ENCODE data around the gene SARS2.

The SARS2 gene

DNA sequence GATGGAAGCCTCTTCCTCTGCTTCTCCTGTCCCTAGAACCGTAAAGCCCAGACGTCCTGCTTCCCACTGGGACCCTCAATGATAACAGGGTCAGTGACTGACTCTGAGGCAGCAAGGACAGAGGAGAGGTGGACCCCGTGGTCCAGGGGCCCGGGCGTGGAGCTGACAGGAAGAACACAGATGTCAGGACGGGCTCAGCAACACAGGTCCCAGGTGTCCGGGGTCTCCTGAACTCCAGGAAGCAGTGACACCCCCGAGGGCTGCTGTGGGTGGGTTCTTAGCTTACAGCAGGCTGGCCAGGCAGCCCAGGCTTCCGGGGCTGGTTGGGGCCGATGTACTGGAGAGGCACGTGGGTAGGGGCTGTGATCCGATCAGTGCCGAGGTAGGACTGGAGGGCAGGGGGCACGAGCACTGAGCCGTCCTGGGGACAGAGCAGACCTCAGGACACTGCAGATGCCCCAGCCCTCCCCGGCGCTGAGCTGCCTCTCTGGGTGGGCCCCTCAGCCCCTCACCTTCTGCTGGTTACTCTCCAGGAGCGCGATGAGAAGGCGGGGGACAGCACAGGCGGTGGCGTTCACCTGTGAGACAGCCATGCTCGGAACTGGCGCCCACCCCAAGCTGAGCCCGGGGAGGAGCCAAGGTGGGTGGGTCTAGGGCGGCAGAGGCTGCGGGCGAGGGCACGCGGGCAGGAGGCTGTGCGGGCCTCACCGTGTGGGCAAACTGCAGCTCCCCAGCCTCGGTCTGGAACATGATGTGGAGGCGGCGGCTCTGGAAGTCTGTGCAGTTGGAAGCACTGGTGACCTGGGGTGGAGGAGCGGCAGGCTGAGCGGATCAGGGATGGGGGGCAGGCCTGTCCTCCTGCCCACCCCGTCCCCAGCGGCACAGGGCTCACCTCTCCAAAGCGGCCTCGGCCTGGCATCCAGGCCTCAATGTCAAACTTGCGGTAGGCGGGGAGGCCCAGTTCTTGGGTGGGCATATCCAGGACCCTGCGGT is 14.9 kb downstream of the SARS2 start:
- no peak for DNase-seq

GRCh38 chr19:38913958-38914357 is 16.6 kb downstream of the SARS2 start:
- DNase-seq, result no peak

GRCh38 chr19:38912600-38913514 is 17.7 kb downstream of the SARS2 start:
- no peak for DNase-seq

- no peak for DNase-seq
These were observed 19.1 kb downstream of the SARS2 start for GRCh38 chr19:38911388-38912001.

DNA sequence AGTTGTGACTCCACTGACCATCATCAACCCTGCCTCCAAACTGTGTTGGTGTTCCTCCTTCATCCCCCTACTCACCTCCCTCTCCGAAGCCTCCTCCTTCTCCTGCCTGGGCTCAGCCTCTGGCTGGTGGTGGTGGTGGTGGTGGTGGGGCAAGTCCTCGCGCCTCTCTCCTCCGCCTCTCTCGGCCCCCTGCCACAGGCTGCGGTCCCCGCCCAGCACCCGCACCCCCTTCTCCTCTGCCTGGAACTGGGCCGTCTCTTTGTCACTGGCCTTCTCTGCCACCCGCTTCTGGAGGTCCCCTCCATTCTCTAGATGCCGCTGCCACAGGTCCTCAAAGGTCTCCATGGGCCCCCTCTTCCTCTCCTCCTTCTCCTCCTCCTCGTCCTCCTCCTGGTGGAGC is 20.1 kb downstream of the SARS2 start:
- no peak for DNase-seq

DNA sequence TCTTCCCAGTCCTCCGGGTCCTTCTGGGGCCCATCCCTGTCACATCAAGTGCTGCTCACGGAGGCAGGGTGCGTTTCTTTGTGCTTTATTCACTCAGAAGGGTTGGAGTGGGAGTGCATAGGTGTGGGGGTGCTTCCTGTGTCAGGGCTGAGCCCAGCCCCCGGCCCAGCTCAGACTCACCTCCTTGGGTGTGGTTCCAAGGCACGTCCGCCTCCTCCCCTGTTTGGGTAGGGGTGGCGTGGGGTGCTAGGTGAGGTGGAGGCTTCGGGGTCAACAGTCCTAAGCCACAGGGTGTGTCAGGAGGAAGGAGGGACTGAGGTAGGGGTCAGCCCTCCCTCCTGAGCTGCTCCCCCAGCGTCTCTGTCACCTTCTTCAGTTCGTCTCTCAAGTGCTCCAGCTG is 21.7 kb downstream of the SARS2 start:
- no peak for DNase-seq

DNA sequence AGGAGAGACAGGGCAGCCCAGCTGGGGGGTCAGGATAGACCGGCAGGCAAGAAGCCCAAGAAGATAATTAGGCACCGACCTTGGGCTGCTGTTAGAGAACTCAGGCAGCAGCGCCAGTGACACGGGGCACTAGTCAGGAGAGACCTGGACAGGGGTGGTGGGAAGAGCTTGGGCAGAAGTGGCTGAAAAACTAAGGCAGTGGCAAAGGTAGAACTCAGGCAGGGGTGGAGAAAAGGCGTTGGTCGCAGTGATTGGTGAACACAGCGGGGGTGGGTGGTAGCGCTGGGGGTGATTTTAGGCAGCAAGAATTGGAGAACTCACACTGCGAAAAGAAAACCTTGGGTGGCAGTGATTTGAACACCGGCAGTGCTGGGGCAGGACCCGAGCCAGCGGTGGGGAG is 22.9 kb downstream of the SARS2 start:
- DNase-seq, result no peak

- DNase-seq, result no peak
These were observed 23.3 kb downstream of the SARS2 start for GRCh38 chr19:38907227-38907626.

- no peak for DNase-seq
These were observed 24.9 kb downstream of the SARS2 start for GRCh38 chr19:38905620-38906019.

- DNase-seq, result no peak
These were observed 25.7 kb downstream of the SARS2 start for GRCh38 chr19:38904581-38905539.

GRCh38 chr19:38901683-38902082 is 28.9 kb downstream of the SARS2 start:
- no peak for DNase-seq

GRCh38 chr19:38900743-38901190 is 29.8 kb downstream of the SARS2 start:
- DNase-seq, result no peak

DNA sequence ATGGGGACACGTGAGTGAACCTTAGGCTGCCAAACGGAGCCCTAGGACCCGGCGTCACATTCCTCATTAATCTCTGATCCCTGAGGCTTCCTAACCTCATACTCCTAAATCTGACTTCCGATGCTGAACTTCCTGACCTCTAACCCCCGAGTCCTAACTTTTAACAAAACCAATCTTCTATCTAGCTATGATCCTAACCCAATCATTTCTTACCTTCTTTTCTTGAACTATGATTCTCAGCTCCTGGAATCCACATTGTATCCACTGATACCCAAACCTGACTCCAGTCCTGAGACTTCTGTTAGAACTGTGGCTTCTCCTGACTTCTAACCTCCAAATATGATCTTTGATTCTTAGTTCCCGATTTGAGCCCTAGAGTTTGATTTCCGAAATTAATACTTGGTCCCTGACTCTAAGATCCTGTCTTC is 30.3 kb downstream of the SARS2 start:
- no peak for DNase-seq

GRCh38 chr19:38899447-38900201 is 30.9 kb downstream of the SARS2 start, which contains the start of the genes NFKBIB and SIRT2:
Gene NFKBIB (plus strand): TSS chr19:38899969. CDS start chr19:38900033, 64 bp downstream.
Gene SIRT2 (minus strand): TSS chr19:38899618. CDS start chr19:38899521, 97 bp downstream.
- DNase-seq, result peak; percentile 98

GRCh38 chr19:38898788-38899446 is 31.6 kb downstream of the SARS2 start:
- no peak for DNase-seq

DNA sequence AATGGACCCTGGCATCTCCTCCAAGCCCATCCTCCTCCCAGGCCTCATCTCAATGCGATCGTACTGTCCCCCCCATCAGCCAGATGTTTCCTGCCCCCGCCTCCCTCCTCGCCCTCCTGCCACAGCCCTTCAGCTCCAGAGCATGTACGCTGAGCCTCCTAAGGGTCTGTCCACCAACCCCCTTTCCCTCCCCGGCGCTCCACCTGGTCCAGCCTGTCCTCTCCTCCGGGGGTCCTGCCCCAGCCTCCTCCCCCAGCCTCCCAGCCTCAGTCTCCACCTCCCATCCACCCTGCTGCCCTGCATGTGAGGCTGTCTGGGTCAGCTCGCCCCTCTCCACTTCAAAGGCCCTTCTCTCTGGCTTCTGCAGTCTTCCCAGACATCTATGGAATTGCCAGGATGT is 35.6 kb downstream of the SARS2 start:
- DNase-seq, result no peak

- no peak for DNase-seq
These were observed 37.2 kb downstream of the SARS2 start for GRCh38 chr19:38893341-38893771.

DNA sequence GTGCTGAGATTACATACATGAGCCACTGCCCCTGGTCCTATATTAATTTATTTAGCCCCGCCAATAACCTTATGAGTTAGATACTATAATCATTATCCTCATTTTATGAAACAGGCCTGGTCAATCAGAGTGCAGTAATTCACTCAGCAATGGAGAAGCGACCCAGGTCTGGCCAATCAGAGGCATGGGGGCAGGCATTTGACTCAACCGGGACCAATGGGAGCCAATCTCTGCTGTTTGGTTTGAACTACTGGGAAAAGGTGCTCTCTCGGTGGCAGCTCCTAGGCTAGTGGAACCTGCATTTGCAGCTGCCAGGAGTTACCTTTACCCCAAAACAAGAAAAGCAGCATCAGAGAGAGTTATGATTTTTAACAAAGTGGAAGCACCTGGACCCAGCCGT is 37.7 kb downstream of the SARS2 start:
- DNase-seq, result no peak

- DNase-seq, result no peak
These were observed 38.8 kb downstream of the SARS2 start for GRCh38 chr19:38891771-38892170.

DNA sequence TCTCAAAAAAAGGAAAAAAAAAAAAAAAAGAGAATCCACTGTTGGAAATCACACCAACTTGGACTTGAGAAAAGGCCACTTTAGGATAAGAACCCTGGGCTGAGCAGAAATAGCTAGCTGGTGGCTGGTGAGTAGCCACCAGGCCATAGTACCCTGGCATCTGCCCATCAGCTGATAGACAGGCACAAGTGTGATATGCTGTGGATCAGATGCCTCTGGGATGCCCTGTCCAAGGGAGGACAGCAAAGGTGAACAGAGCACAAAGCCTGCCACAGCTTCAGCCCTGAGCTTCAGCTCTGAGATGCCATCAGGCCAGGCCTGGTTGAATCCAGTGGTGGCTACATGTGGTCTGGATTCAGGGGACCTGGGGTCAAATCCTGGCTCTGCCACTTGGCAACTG is 39.9 kb downstream of the SARS2 start:
- DNase-seq, result no peak
